ENCODE data around the gene TP53.

GRCh38 chr17:7705269-7706255 lies 18.3 kb upstream of the TP53 start:
- TF ChIP-seq POLR2AphosphoS5 (IDR thresholded peaks at IDR 0.05; ENCODE audit: low read depth, low read length): no peak
- no peak for TF ChIP-seq POLR2A (IDR thresholded peaks at IDR 0.05; ENCODE audit: low read depth, low read length)

All from GM12892 (cell line).